Measurements from ENCODE around the gene RET. TPM values are rescaled to one million over a fixed set of nuclear protein-coding genes. Genes with fewer than 3 reads are reported as not detected.

Gene RET
- total RNA-seq, 2 donors from 2014 or later = not detected

DNA sequence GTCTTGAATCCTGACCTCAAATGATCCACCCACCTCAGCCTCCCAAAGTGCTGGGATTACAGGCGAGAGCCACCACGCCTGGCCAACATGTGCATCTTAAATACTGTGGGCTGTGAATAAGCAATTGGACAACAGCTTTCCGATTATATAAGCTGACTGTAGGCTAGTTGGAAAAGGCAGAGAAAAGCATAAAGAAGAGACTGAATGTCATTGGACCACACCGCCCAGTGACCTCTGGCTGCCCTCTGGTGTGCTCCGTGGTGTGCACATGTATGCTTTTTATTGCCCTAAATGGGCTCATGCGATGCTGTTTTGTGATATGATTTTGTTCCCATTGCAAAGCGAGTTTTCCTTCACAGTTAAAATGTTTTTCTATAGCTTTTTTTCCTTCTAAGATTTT is 46.0 kb downstream of the RET start:
- Mint-ChIP-seq H3K36me3 (no peaks in the 10 kb centered on the region), H3K4me1 (ENCODE audit: low read depth in 2 of 2) (peaks cover 37 to 43% of the 10 kb centered on the region in 2 donors), H3K4me3 (no peak overlapping the region), H3K27me3 (no peaks in the 10 kb centered on the region), H3K9me3 (no peaks in the 10 kb centered on the region), H3K27ac (peak overlapping the region in 1 of 2 donors; percentile 85)
- ATAC-seq = no peak
- DNase-seq (ENCODE audit: low spot score) = peak; percentile 6

- no peak overlapping the region for H3K4me3 Mint-ChIP-seq
- no peak for ATAC-seq
- no peaks in the 10 kb centered on the region for H3K36me3 Mint-ChIP-seq
- peak; percentile 48 for DNase-seq (ENCODE audit: low spot score)
- peaks cover 44 to 49% of the 10 kb centered on the region in 2 donors for H3K4me1 Mint-ChIP-seq (ENCODE audit: low read depth in 2 of 2)
- no peaks in the 10 kb centered on the region for H3K9me3 Mint-ChIP-seq
- peak overlapping the region in 1 of 2 donors; percentile 65 for H3K27ac Mint-ChIP-seq
- H3K27me3 Mint-ChIP-seq = no peaks in the 10 kb centered on the region
These were observed 46.7 kb downstream of the RET start for GRCh38 chr10:43123361-43124093.

DNA sequence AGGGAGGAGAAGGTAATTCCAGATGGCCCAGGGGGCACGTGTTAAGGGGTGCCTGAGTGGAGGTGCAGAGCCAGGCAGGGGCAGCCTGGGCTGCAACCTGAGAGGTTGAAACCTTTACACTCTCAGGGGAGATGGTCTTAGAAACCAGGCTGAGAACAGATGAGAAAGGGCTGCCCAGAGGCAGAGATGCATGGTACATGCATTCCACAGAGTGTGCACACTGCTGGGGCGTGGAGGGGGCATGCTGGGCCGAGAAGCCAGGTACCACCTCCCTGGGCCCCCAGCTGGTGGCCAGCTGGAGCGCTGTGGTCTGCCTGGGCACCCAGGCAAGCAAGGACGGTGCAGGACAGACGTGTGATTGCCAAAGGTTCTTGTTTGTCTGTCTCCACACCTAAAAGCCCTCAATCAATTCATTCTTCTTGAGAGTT is 47.2 kb downstream of the RET start:
- DNase-seq (ENCODE audit: low spot score) (peak; percentile 28), ATAC-seq (no peak)
- H3K4me3 Mint-ChIP-seq = no peak overlapping the region
- H3K4me1 Mint-ChIP-seq (ENCODE audit: low read depth in 2 of 2) = peaks cover 49 to 51% of the 10 kb centered on the region in 2 donors
- no peaks in the 10 kb centered on the region for H3K27me3 Mint-ChIP-seq
- H3K9me3 Mint-ChIP-seq = no peaks in the 10 kb centered on the region
- no peaks in the 10 kb centered on the region for H3K36me3 Mint-ChIP-seq
- H3K27ac Mint-ChIP-seq = peak overlapping the region in 1 of 2 donors; percentile 65

DNA sequence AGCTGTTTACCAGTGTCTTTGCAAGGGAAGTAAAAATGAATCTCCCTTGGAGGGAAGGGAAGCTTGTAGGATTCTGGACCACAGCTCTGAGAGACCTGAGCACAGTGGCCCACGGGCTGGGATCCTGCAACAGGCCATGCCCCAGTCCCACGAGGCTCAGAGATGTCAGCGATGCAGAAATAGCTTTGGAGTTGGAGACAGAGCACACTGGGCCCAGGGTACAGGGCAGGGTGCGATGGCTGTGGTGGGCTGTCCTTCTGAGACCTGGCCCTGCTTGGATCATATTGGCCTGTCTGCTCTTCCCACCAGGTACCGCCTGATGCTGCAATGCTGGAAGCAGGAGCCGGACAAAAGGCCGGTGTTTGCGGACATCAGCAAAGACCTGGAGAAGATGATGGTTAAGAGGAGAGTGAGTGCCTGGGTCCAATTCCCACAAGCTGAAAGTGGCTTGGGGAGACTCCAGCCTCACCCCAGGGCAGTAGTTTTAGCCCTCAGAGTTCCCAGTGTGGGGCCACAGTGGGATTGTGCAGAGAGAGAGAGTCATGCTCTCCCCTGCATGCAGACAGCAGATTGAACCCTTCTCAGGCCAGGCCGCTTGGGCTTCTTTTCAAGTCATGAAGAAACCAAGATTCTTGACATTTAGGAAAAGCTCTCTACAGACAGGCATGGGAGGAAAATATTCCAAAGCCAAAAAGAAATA is 47.9 kb downstream of the RET start:
- no peaks in the 10 kb centered on the region for H3K9me3 Mint-ChIP-seq
- H3K4me1 Mint-ChIP-seq (ENCODE audit: low read depth in 2 of 2) = peaks cover 54 to 56% of the 10 kb centered on the region in 2 donors
- H3K27me3 Mint-ChIP-seq = no peaks in the 10 kb centered on the region
- peak overlapping the region in 1 of 2 donors; percentile 16 for H3K27ac Mint-ChIP-seq
- DNase-seq (ENCODE audit: low spot score) (peak; percentile 34), ATAC-seq (no peak)
- no peak overlapping the region for H3K4me3 Mint-ChIP-seq
- no peaks in the 10 kb centered on the region for H3K36me3 Mint-ChIP-seq

DNA sequence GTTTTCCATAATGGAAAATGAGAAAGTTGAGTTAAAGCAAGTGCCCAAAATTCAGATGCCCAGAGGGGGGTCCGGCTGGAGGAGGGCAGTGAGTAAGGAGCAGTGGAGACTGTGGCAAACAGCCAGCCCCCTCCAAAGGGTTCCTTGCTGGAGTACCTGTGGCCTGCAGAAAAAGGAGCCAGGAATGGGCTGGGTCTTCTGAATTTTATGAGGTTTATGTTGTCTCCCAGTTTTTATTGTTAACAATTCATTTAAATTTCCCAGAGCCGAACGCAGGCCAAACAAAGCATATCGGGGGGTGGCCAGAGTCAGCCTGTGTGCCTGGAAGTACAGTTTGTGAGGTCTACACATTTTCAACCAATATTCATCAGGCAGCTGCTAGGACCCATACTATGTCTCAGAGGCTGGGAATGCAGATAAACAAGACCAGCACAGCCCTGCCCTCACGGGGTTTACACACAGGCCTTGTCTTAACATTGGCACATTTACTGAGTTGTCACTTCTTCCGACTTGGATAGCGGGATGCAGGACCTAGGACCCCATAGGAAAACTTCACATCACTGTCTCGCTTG is 48.5 kb downstream of the RET start:
- Mint-ChIP-seq H3K4me3 (no peak overlapping the region), H3K36me3 (no peaks in the 10 kb centered on the region), H3K27me3 (no peaks in the 10 kb centered on the region), H3K4me1 (ENCODE audit: low read depth in 2 of 2) (peaks cover 52 to 55% of the 10 kb centered on the region in 2 donors), H3K27ac (peak overlapping the region in 1 of 2 donors; percentile 16), H3K9me3 (no peaks in the 10 kb centered on the region)
- ATAC-seq (no peak), DNase-seq (ENCODE audit: low spot score) (peak; percentile 23)

- DNase-seq (ENCODE audit: low spot score) = peak; percentile 56
- Mint-ChIP-seq H3K4me1 (ENCODE audit: low read depth in 2 of 2) (peaks cover 52 to 55% of the 10 kb centered on the region in 2 donors), H3K4me3 (no peak overlapping the region), H3K36me3 (no peaks in the 10 kb centered on the region), H3K27me3 (no peaks in the 10 kb centered on the region), H3K9me3 (no peaks in the 10 kb centered on the region), H3K27ac (peak overlapping the region; percentile 91 to 92)
- no peak for ATAC-seq
These were observed 49.2 kb downstream of the RET start for GRCh38 chr10:43125881-43126731.

DNA sequence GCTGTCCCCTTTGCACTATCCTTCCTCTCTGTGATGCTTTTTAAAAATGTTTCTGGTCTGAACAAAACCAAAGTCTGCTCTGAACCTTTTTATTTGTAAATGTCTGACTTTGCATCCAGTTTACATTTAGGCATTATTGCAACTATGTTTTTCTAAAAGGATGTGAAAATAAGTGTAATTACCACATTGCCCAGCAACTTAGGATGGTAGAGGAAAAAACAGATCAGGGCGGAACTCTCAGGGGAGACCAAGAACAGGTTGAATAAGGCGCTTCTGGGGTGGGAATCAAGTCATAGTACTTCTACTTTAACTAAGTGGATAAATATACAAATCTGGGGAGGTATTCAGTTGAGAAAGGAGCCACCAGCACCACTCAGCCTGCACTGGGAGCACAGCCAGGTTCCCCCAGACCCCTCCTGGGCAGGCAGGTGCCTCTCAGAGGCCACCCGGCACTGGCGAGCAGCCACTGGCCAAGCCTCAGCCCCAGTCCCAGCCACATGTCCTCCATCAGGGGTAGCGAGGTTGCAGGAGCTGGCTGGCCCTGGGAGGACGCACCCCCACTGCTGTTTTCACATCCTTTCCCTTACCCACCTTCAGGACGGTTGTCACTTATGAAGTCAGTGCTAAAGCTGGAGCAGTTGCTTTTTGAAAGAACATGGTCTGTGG is 50.0 kb downstream of the RET start:
- Mint-ChIP-seq H3K4me3 (peak overlapping the region; percentile 52), H3K4me1 (ENCODE audit: low read depth in 2 of 2) (peaks cover 51% of the 10 kb centered on the region in 2 donors)
- DNase-seq (ENCODE audit: low spot score) = peak; percentile 59

DNA sequence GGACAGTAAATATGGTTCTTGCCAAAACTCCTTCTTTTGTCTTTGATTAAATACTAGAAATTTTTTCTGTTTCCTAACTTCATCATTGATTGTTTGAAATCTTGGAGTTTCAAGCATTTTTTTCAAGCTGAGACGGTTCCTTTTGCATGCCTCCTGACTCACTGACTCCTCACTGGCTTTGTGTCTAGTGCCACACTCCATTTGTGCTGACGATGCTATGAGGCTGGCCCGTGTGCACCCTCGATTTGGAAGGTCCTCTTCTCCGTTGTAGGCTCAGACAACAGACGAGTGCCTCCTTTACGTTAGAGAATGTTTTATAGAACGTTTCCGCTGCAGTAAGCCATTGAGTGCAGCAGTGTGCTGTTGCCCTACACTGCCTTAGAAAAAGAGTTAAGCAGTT is 50.6 kb downstream of the RET start:
- peak overlapping the region; percentile 52 for H3K4me3 Mint-ChIP-seq
- ATAC-seq = no peak
- no peaks in the 10 kb centered on the region for H3K9me3 Mint-ChIP-seq
- peak overlapping the region; percentile 91 to 92 for H3K27ac Mint-ChIP-seq
- H3K36me3 Mint-ChIP-seq = no peaks in the 10 kb centered on the region
- no peak for DNase-seq (ENCODE audit: low spot score)
- no peaks in the 10 kb centered on the region for H3K27me3 Mint-ChIP-seq
- H3K4me1 Mint-ChIP-seq (ENCODE audit: low read depth in 2 of 2) = peaks cover 46% of the 10 kb centered on the region in 2 donors

More for the DNA sequence above, 50.0 kb downstream of the RET start:
- no peaks in the 10 kb centered on the region for H3K36me3 Mint-ChIP-seq
- H3K27ac Mint-ChIP-seq = peak overlapping the region; percentile 91 to 92
- H3K9me3 Mint-ChIP-seq = no peaks in the 10 kb centered on the region
- no peak for ATAC-seq
- H3K27me3 Mint-ChIP-seq = no peaks in the 10 kb centered on the region

GRCh38 chr10:43128331-43128730 is 51.5 kb downstream of the RET start:
- no peak for DNase-seq (ENCODE audit: low spot score)
- Mint-ChIP-seq H3K4me3 (peak overlapping the region; percentile 81), H3K36me3 (no peaks in the 10 kb centered on the region), H3K9me3 (no peaks in the 10 kb centered on the region), H3K4me1 (ENCODE audit: low read depth in 2 of 2) (peaks cover 51 to 52% of the 10 kb centered on the region in 2 donors), H3K27ac (peak overlapping the region; percentile 91 to 92), H3K27me3 (no peaks in the 10 kb centered on the region)
- no peak for ATAC-seq

DNA sequence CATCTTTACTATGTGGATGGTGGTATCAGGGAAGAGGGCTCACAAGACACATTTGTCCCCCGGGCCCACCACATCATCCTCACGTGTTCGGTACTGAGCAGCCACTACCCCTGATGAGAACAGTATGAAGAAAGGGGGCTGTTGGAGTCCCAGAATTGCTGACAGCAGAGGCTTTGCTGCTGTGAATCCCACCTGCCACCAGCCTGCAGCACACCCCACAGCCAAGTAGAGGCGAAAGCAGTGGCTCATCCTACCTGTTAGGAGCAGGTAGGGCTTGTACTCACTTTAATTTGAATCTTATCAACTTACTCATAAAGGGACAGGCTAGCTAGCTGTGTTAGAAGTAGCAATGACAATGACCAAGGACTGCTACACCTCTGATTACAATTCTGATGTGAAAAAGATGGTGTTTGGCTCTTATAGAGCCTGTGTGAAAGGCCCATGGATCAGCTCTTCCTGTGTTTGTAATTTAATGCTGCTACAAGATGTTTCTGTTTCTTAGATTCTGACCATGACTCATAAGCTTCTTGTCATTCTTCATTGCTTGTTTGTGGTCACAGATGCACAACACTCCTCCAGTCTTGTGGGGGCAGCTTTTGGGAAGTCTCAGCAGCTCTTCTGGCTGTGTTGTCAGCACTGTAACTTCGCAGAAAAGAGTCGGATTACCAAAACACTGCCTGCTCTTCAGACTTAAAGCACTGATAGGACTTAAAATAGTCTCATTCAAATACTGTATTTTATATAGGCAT is 52.3 kb downstream of the RET start:
- peak; percentile 72 for DNase-seq (ENCODE audit: low spot score)
- peak; percentile 90 to 91 for ATAC-seq
- Mint-ChIP-seq H3K36me3 (no peaks in the 10 kb centered on the region), H3K4me1 (ENCODE audit: low read depth in 2 of 2) (peaks cover 53 to 60% of the 10 kb centered on the region in 2 donors), H3K4me3 (peak overlapping the region; percentile 81), H3K27me3 (no peaks in the 10 kb centered on the region), H3K9me3 (no peaks in the 10 kb centered on the region), H3K27ac (peak overlapping the region; percentile 91 to 92)

GRCh38 chr10:43130770-43131171 is 53.9 kb downstream of the RET start:
- peak; percentile 23 for DNase-seq (ENCODE audit: low spot score)
- ATAC-seq = no peak
- no peaks in the 10 kb centered on the region for H3K27me3 Mint-ChIP-seq
- H3K36me3 Mint-ChIP-seq = no peaks in the 10 kb centered on the region
- H3K4me1 Mint-ChIP-seq (ENCODE audit: low read depth in 2 of 2) = peaks cover 66 to 70% of the 10 kb centered on the region in 2 donors
- H3K4me3 Mint-ChIP-seq = no peak overlapping the region
- H3K27ac Mint-ChIP-seq = peak overlapping the region; percentile 36 to 91
- H3K9me3 Mint-ChIP-seq = no peaks in the 10 kb centered on the region

DNA sequence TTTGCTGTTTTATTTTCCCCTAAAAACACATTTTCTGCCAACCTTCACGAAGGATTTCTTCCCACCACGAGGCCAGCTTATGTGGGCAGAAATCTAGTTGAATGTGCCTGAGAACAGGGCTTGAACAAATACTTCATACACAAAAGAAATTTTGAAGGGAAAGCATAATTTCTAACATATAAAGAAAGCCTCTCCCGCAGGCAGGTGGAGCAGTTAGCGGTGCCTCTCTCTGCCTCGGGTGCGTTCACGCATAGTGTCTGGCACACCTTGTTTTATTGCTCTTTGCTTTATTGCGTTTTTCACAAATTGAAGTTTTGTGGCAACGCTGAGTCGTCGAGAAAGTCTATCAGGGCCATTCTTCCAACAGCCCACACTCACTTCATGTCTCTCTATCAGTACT is 54.4 kb downstream of the RET start:
- Mint-ChIP-seq H3K27ac (peak overlapping the region; percentile 36 to 91), H3K27me3 (no peaks in the 10 kb centered on the region), H3K36me3 (no peaks in the 10 kb centered on the region), H3K4me3 (no peak overlapping the region), H3K4me1 (ENCODE audit: low read depth in 2 of 2) (peaks cover 71 to 75% of the 10 kb centered on the region in 2 donors), H3K9me3 (no peaks in the 10 kb centered on the region)
- ATAC-seq (no peak), DNase-seq (ENCODE audit: low spot score) (no peak)

Data from natural killer cell treated with Interleukin-12 subunit alpha and Interleukin-12 subunit beta and Interleukin-15 and Interleukin-18, amount 100 ng/mL, for 72 hours (primary cell).